MG63 (cell line): Measurements from ENCODE around the gene CYTH1. TPM values are rescaled to one million over a fixed set of nuclear protein-coding genes. Genes with fewer than 3 reads are reported as not detected.

Experiments
- DNase-seq: peaks from one replicate; pipeline ENCODE4 v3.0.0-alpha.2; 2020
- H3K27me3 ChIP-seq: fragments of 250-450 bp; sonication (Bioruptor Pico); 2 replicates; pipeline ENCODE4 v1.5.1; 2020; ENCODE audit warnings: mild to moderate bottlenecking, moderate library complexity
- H3K36me3 ChIP-seq: fragments of 250-450 bp; sonication (Bioruptor Pico); 2 replicates; pipeline ENCODE4 v1.5.1; 2020; ENCODE audit warnings: mild to moderate bottlenecking, moderate library complexity
- H3K4me3 ChIP-seq: fragments of 250-450 bp; sonication (Bioruptor Pico); 2 replicates; pipeline ENCODE4 v1.5.1; 2020; ENCODE audit warnings: mild to moderate bottlenecking, moderate library complexity
- H3K9me3 ChIP-seq: fragments of 250-450 bp; sonication (Bioruptor Pico); 2 replicates; pipeline ENCODE4 v1.5.1; 2020; ENCODE audit warnings: mild to moderate bottlenecking, moderate library complexity
- total RNA-seq: library from RNA; depleted of rRNA; stranded (reverse); fragments of >200 nt; shearing (Covaris generic); gene quantifications from 2 replicates; pipeline ENCODE4 v1.2.3, GENCODE V29; 2014; ENCODE audit warnings: low replicate concordance

Gene CYTH1
- total RNA-seq, 1 experiment from 2014 or later = 11.2 TPM

DNA sequence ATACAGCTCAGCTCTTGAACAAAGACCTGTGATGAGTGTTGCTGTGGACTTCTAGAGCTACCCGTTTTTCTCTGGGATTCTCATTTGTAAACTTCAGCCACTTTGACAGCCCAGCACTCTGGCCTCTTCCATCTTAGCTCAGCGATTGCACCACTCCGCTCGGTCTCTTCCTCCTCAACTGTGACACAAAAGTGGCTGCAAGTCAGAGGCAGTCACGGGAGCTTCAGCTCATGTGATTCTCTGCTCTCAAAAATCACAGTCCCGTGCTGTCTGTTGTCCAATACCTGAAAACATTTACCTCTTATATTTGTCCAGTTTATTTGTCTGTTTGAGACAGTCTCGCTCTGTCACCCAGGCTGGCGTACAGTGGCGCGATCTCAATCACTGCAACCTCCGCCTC, 129.2 kb downstream of the CYTH1 start:
- Histone ChIP-seq H3K4me3 (no peak overlapping the region), H3K27me3 (no peaks in the 10 kb centered on the region), H3K36me3 (no peaks in the 10 kb centered on the region), H3K9me3 (no peaks in the 10 kb centered on the region)
- no peak for DNase-seq

DNA sequence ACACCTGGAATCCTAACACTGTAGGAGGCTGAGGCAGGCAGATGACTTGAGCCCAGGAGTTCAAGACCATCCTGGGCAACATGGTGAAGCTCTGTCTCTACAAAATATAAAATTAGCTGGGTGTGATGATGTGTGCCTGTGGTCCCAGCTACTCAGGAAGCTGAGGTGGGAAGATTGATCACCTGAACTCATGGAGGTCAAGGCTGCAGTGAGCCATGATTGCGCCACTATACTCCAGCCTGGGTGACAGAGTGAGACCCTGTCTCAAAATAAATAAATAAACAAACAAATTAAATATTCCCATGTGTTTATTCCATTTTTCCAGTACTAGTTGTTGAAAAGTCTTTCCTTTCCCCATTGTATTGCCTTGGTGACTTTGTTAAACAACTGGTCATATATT, 130.0 kb downstream of the CYTH1 start:
- H3K4me3 ChIP-seq = no peak overlapping the region
- no peak for DNase-seq
- no peaks in the 10 kb centered on the region for H3K36me3 ChIP-seq

GRCh38 chr17:78651554-78651953, 130.5 kb downstream of the CYTH1 start:
- DNase-seq = no peak
- H3K9me3 ChIP-seq = no peaks in the 10 kb centered on the region
- H3K36me3 ChIP-seq = no peaks in the 10 kb centered on the region
- H3K27me3 ChIP-seq = no peaks in the 10 kb centered on the region
- no peak overlapping the region for H3K4me3 ChIP-seq

More for the DNA sequence above, 130.0 kb downstream of the CYTH1 start:
- no peaks in the 10 kb centered on the region for H3K9me3 ChIP-seq
- H3K27me3 ChIP-seq = no peaks in the 10 kb centered on the region

- Histone ChIP-seq H3K4me3 (no peak overlapping the region), H3K36me3 (no peaks in the 10 kb centered on the region), H3K27me3 (no peaks in the 10 kb centered on the region), H3K9me3 (no peaks in the 10 kb centered on the region)
- DNase-seq = no peak
Observed at GRCh38 chr17:78650093-78650715, 131.9 kb downstream of the CYTH1 start.

GRCh38 chr17:78648293-78648692, 133.8 kb downstream of the CYTH1 start:
- no peak for DNase-seq
- H3K4me3 ChIP-seq = no peak overlapping the region
- no peaks in the 10 kb centered on the region for H3K36me3 ChIP-seq
- H3K27me3 ChIP-seq = no peaks in the 10 kb centered on the region
- H3K9me3 ChIP-seq = no peaks in the 10 kb centered on the region

GRCh38 chr17:78647032-78647431, 135.0 kb downstream of the CYTH1 start:
- no peak overlapping the region for H3K4me3 ChIP-seq
- H3K36me3 ChIP-seq = no peaks in the 10 kb centered on the region
- no peaks in the 10 kb centered on the region for H3K9me3 ChIP-seq
- no peaks in the 10 kb centered on the region for H3K27me3 ChIP-seq
- DNase-seq = no peak

- no peaks in the 10 kb centered on the region for H3K27me3 ChIP-seq
- no peak overlapping the region for H3K4me3 ChIP-seq
- H3K36me3 ChIP-seq = no peaks in the 10 kb centered on the region
- no peak for DNase-seq
- H3K9me3 ChIP-seq = no peaks in the 10 kb centered on the region
Observed at GRCh38 chr17:78645421-78646295, 136.4 kb downstream of the CYTH1 start.

DNA sequence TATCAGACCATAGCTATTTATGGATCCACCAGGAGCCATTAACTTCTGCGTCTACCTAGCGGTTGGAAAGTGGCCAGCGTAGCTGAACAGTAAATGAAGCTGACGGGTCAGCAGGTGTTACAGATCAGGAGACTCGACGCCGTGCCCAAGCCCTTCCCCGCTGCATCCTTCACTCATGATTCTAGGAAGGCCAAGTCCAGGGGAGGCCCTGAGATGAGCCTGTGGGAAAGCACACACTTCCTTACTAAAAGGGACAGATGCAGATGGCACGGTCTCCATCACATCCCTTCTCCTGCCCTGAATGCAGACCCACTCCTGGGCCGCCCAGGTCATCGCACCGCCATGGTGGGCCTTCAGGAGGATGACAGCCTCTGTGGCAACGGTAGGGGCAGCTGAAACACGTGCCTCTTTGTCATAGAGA, 137.1 kb downstream of the CYTH1 start:
- no peaks in the 10 kb centered on the region for H3K9me3 ChIP-seq
- no peaks in the 10 kb centered on the region for H3K27me3 ChIP-seq
- no peaks in the 10 kb centered on the region for H3K36me3 ChIP-seq
- no peak for DNase-seq
- no peak overlapping the region for H3K4me3 ChIP-seq

- Histone ChIP-seq H3K36me3 (no peaks in the 10 kb centered on the region), H3K27me3 (no peaks in the 10 kb centered on the region), H3K9me3 (no peaks in the 10 kb centered on the region), H3K4me3 (no peak overlapping the region)
- no peak for DNase-seq
Observed at GRCh38 chr17:78644224-78644623, 137.8 kb downstream of the CYTH1 start.

GRCh38 chr17:78643326-78643725, 138.7 kb downstream of the CYTH1 start:
- Histone ChIP-seq H3K36me3 (no peaks in the 10 kb centered on the region), H3K9me3 (no peaks in the 10 kb centered on the region), H3K27me3 (no peaks in the 10 kb centered on the region), H3K4me3 (no peak overlapping the region)
- DNase-seq = no peak

- Histone ChIP-seq H3K36me3 (no peaks in the 10 kb centered on the region), H3K27me3 (no peaks in the 10 kb centered on the region), H3K4me3 (no peak overlapping the region), H3K9me3 (no peaks in the 10 kb centered on the region)
- no peak for DNase-seq
Observed at GRCh38 chr17:78642707-78643106, 139.4 kb downstream of the CYTH1 start.

GRCh38 chr17:78641666-78642065, 140.4 kb downstream of the CYTH1 start:
- Histone ChIP-seq H3K36me3 (no peaks in the 10 kb centered on the region), H3K4me3 (no peak overlapping the region), H3K9me3 (no peaks in the 10 kb centered on the region), H3K27me3 (no peaks in the 10 kb centered on the region)
- no peak for DNase-seq

DNA sequence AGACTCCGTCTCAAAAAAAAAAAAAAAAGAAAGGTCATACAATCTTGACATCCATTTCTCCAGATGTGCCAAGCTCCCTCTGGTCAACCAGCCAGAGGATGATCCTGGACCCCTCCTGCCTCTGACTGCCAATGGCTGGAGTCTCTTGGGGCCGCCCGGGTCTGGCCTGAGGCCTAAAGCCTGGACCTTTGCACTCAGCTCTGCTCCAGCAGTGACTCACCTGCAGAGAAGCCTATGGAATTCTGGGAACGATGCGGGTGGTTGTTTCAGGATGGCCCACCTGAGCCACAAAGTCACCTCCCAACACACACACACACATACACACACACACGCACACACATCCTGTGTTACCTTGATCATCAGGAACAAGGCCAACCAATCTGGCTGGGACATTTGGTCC, 140.8 kb downstream of the CYTH1 start:
- Histone ChIP-seq H3K36me3 (no peaks in the 10 kb centered on the region), H3K4me3 (no peak overlapping the region), H3K9me3 (no peaks in the 10 kb centered on the region), H3K27me3 (no peaks in the 10 kb centered on the region)
- no peak for DNase-seq

GRCh38 chr17:78640700-78641099, 141.4 kb downstream of the CYTH1 start:
- no peaks in the 10 kb centered on the region for H3K9me3 ChIP-seq
- no peak for DNase-seq
- 0 out of 2 replicates have a peak, but pooled peaks cover 3% of the 10 kb centered on the region for H3K27me3 ChIP-seq
- H3K4me3 ChIP-seq = no peak overlapping the region
- H3K36me3 ChIP-seq = no peaks in the 10 kb centered on the region

GRCh38 chr17:78637643-78638420, 144.2 kb downstream of the CYTH1 start:
- Histone ChIP-seq H3K36me3 (no peaks in the 10 kb centered on the region), H3K27me3 (0 out of 2 replicates have a peak, but pooled peaks cover 3% of the 10 kb centered on the region), H3K9me3 (no peaks in the 10 kb centered on the region), H3K4me3 (no peak overlapping the region)
- DNase-seq = no peak

DNA sequence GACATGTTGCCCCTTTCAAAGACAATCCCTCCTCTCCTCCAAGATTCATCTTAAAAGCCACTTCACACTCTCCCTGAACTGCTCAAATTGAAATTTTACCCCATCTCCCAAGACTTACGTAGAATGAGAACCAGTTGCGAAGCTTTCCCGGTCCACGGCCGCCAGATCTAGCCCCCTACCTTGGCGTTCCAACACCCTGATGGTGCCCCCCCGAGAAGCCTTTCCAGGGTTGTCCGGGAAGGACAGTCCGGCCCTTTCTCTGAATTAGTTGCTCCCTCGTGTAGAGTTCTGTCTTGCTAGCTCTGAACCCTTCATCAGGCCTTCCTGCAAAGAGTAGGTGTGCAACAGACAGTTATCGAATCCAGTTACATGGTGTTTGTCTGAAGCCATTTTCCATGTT, 144.9 kb downstream of the CYTH1 start:
- DNase-seq = no peak
- Histone ChIP-seq H3K36me3 (no peaks in the 10 kb centered on the region), H3K4me3 (no peak overlapping the region)

DNA sequence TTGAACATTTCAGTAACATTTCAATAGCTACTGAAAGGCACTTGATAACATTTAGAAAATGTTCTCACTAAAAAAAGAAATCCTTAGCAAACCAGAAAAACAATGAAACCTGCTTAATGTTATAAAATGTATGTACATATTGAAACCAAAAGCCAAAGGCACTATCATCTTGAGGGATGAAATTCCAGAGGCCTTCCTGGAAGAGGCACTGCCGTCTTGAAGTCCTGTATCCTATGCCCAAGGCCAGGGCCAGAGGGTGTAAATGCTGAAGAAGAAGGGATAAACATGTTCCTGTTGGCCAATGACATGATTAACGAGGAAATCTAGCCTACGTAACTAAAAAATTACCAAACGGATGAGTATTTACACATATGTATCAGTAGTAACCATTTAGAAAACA, 147.9 kb downstream of the CYTH1 start:
- DNase-seq = no peak
- 0 out of 2 replicates have a peak, but pooled peaks cover 3% of the 10 kb centered on the region for H3K27me3 ChIP-seq
- no peaks in the 10 kb centered on the region for H3K36me3 ChIP-seq
- H3K4me3 ChIP-seq = no peak overlapping the region
- H3K9me3 ChIP-seq = no peaks in the 10 kb centered on the region

More for the DNA sequence above, 144.9 kb downstream of the CYTH1 start:
- H3K27me3 ChIP-seq = 0 out of 2 replicates have a peak, but pooled peaks cover 3% of the 10 kb centered on the region
- no peaks in the 10 kb centered on the region for H3K9me3 ChIP-seq
